Stimulated activated CD4-positive, alpha-beta T cell treated with anti-CD3 and anti-CD28 coated beads, Interleukin-2, amount 100 ng/mL, for 48 hours (primary cell): ENCODE data around the gene SKP1.

Source experiments
- DNase-seq, 2 donors: peaks; one replicate each; pipeline ENCODE4 v3.0.0-alpha.2; 2020

The SKP1 gene

DNA sequence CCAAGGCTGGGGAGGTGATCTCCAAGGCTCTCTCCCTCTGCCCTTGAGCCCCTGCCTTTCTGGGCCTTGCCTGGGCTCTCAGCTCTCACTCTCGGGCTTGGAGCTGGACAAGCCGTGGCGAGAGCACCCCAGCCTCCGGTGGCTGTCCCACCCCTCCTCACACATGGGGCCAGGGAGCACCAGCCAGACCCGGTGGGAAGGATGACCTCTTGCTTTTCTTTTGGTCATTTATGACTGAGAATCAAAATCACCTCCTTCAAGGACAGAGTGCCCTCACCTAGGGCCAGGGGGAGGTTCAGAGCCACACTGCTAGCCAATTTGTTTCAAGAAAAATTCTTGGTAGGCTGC lies 48.1 kb downstream of the SKP1 start:
- no peak for DNase-seq

DNA sequence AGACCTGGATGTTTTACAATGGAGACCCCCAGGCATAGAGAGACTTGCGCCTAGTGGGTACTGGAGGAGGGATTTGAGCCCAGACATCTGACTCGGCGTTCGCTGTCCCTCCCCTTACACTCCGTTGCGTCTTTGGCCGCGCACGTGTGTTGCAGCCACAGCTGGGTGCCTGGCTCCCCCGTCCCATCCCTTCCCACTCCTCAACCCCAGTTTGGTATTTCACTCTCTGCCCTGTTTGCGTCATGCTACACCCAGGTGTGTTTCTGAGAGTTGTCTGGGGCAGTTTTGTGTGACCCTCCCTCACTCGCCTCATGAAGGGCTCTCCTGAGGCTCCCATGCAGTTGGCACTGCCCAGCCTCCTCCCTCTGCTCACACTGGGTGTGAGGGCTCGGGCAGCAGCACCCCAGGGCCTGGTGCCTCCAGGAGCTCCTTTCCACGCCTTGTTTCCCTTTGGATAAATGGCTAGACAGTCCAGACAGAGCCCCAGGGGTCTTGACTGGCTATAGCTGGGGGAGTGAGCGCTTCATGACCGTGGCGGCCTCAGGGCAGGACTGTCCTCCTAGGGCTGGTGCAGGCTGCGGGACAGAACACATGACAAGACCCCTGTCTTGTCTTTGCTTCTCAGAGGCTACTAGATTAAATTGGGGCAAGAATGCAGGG lies 48.6 kb downstream of the SKP1 start:
- DNase-seq: no peak

DNA sequence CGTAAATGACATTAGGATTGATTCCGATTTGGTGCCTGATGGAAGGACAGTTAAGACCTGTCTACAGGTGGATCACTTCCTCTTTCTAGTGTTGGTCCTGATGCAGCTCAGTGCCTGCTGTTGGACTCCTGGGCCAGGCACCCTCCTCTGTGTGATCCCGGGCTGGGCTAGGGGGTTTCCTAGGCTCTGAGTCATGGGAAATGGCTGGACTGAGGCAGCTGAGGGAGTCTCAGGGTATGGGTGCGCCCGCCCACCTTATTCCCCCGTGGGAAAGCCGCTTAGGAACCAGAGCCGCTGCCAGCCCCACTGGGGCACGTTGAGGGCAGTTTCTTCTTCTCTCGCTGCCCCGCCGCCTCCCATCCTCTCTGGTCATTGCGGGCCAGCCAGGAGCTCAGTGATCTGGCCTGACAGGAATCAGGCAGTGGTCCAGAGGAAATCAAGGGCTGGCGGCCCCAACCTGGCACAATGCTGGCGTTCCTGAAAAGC lies 49.3 kb downstream of the SKP1 start:
- DNase-seq: no peak

DNA sequence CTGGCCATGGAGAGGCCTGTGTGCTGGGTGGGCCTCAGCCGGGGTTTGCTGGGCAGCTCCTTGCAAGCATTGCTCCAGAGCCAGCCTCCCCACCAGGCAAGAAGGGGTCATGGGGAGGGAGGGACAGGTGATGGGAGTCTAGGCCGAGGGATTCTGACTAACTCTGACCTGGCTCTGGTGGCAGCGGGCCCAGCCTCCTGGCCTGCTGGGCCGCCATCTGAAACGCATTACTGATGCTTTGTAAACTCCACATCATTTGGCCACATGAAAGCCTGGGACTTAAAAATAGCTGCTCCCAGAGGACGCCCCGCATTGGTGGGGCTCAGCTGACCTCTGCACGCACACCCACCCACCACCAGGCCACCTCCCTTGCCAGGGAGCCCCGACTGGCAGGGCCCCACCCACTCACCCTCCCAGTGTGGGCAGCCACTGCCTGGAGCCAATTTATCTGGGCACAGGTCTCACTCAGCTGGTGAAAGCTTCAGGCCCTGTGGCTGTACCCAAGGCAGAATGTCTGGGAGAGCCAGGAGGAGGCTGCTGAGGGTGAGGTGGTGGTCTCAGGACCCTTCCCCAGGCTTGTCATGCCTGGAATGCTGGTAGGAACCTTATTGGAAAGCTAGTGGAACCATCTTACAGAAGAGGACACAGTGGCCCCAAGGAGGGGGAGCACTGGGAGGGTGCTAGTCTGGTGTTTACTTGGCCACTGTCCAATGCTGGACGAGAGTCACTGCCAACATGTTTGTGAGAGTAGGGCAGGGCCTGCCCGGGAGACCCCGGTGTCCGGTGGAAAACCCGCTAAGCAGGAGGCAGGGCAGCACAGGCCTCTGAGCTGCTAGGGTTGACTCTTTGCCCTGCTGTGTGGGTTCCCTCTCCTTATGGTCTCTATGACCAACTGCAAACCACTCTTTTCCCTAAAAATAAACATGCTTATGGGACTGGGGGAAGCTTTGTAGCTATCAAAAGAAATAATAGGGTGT lies 51.4 kb downstream of the SKP1 start:
- DNase-seq: no peak

DNA sequence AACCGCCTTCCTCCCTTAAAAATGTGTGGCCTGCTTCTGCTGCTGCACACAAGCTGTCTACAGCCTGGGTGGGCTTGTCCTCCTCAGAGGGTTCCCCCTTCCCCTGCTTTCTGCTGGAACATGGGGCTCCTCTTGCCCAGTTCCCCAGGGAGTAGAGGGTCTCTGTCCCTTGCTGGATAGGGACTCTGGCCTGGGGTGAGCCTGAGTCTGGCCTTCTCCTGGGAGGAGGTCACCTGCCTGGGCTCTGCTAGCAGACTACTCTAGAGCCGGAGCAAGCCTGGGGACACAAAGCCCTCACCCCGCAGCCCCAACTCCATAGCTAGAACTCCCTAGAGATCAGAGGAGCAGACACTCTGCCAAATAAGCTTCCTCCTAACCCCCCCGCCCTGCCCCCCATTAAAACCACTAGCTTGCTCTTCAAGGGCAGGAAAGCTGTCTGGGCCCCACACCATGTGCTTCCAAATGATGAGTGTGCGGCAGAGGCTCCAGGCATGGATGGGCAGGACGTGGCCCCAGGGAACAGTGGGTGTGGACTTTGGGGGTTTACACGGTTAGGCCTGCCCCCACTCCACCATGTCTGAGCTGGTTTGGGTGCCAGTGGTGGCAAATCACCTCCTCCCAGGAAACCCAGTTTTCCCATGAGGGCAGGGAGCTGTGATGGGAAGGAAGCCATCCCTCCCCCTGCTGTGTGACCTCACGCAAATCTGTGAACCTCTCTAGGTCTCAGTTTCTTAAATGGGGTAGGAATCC lies 52.3 kb downstream of the SKP1 start:
- DNase-seq: no peak

DNA sequence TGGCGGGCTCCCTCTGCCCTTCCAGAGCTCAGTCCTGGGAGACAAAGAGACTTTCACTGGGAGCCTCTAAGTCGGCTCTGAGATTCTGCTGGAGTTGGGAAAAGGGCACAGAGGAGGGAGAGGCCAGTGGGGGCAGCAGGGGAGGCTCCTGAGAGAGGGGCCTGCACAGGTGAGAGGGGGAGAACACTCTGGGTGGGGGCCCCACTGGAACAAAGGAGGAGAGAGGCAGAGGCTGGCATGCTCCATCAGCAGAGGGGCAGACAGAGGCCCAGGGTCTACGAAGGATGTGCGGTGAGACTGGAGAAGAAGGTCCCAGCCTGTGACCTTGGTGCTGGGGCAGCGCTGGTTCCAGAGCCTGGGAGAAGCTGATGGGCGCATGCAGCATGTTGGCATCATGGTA lies 53.4 kb downstream of the SKP1 start:
- no peak for DNase-seq

DNA sequence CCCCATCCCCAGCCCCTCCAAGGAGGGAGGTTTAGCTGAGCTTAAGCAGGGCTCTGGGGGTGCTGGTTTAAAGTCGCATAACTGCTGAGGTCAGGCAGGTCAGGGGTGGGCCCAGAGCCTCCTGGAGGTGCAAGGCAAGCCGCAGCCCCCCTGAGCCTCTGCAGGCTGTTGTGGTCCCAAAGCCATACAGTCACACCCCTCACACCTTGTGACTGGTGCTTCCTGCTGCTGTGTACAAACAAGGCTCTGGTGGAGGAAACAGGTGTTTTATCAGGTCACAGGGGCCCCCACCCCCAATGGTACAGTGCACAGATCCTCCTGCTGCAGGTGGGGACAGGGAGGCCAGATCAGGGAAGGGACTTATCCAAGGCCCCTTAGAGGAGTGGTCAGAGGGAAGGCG lies 54.2 kb downstream of the SKP1 start:
- DNase-seq: no peak

DNA sequence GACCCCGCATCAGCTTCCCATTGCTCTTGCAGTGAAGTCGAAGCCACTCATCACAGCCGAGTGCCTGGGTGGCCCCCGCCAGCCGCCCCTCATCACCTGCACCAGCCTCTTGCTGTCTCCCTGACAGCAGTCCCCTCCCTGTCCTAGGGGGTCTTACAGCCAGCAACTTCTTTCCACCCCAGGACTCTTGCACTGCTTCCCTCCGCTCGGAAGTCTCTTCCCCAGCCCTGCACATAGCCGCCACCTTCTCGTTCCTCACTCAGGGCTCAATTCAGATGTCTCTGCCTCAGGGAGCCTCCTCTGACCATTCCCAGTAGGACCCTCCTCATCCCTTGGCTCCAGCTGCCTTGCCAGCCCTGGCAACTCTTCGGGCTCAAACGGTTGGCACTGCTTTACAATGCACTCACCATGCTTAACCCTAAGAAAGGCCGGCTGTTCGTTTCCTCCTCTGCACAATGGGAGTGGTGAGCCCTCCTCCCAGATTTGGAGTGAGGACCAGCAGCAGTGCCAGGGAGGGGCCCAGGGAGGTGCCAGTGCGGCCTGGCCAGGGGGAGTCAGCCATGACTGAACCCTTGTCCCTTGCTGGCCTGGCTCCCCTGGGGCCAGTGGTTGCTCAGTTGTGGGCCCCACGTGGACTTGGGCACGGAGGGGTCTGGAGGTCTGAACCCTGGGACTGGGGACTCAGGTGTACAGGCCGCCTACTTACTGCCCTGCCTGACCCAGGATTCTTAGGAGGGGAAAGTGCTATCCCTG lies 56.2 kb downstream of the SKP1 start:
- no peak for DNase-seq

DNA sequence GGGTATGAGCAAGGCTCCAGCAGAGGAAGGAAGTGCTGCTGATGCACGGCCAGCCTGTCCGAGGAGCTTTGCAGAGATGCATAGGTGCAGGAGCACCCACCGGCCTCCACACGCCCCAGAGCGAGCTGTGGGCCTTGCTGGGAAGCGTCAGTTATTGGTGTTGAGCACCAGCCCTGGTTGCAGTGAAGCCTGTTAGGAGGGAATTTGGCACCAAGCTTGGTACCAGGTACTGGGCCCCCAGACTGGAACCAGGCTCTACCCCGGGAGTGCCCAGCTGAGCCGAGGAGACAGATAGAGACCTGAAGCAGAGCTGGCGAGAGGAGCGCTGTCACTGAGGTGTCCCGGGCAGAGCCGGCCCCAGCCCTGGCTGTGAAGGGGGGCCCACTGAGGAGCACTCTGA lies 57.0 kb downstream of the SKP1 start:
- no peak for DNase-seq

DNA sequence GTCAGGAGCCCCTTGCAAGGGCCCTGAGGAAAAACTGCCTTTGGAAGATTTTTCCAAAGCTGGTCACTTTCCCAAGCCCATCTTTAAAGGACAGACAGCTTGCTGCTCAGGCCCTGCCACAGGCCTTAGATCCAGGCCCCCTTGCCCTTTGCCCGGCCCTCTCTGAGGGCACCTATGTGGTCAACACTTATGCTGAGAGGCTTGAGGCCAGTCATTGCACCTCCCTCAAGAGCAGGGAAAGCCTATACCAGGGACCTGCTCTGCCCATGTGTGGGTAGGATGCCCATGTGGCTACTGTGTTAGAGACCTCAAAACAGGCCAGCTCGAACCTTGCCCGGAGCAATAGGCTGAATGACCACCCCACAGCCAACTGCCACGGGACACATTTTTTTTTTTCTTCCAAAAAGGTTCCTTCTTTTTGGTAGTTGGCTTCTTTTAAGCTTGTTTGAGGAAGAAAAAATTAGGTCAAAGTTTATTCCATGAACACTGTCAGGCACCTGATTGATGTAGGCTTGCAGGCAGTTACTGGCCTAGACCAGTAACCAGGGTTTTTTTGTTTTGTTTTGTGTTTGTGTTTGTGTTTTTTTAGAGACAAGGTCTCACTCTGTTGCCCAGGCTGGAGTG lies 58.4 kb downstream of the SKP1 start:
- DNase-seq: no peak

DNA sequence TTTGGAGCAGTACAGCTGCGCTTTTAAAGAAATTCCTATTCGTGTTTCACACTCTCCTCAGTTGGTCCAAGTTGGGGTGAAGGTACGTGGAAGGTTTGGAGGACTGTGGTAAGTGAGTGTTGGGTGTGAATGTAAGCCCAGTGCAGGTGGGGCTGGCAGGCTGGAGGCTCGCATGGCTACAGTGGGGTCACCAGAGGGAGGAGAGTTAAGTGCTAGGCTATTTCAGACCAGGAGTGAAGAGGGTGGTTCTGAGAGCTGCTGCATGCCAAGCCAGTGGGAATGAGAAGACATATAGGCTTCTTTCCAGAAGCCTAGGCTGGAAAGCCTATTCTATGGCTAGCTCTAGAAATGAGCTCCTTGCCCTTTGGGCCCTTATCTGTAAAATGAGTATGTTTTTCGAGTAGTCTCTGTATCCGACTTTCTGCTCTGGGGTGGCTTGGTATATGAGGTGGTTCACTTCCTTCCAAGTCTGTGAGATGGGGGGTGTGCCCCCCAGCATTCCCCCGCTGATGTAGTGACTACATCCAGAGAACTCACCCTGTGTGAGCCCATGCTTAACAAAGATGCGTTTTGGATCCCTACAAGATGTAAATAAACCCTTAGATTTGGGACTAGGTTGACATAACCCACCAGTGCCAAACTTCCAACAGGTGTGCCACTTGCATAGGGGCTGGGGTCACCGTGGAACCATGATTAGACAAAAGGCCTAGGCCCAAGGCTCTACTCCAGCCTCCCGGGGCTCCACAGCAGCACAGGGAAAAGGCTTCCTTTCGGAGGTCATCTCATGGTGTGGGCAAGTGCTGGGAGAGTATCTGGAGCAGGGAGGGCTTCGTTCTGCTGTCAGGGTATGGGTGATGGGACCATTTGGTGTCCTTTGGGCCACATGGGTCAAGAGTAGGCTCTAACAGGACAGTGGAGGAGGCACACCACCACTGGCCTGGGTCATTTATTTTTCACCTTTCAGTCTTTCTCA lies 59.7 kb downstream of the SKP1 start:
- DNase-seq: no peak

DNA sequence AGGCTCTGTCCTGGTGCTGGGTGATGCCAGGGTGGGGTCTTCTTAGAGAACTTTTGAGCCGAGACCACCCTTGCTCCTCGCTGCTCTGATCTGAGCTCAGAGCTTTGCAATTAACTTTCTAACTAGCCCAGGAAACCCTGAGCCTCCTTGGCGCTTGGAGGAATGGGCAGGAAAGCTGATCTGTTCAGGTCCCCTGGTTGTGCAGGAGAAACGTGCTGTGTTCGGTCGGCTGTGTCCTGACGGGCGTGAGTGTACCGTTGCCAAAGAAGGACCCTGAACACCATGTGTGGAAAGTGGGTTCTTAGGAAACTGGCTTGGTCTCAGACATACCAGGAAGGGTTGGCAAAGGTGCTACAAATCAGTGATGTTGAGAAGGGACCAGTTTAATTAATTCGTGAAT lies 60.5 kb downstream of the SKP1 start:
- DNase-seq: no peak

DNA sequence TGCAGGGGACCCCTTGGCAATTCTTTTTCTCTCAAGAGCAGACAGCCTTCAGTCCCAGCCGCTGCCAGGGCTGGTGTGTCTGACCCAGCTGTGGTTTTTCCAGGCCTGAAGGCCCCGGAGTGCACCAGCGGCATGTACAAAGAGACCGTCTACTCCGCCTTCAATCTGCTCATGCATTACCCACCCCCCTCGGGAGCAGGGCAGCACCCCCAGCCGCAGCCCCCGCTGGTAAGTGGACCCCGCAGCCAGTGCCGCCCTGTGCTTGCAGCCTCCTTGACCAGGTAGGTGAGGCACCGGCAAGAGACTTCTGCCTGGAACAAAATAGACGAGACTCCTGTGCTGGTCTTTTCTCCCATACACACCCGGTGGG lies 61.0 kb downstream of the SKP1 start:
- no peak for DNase-seq

DNA sequence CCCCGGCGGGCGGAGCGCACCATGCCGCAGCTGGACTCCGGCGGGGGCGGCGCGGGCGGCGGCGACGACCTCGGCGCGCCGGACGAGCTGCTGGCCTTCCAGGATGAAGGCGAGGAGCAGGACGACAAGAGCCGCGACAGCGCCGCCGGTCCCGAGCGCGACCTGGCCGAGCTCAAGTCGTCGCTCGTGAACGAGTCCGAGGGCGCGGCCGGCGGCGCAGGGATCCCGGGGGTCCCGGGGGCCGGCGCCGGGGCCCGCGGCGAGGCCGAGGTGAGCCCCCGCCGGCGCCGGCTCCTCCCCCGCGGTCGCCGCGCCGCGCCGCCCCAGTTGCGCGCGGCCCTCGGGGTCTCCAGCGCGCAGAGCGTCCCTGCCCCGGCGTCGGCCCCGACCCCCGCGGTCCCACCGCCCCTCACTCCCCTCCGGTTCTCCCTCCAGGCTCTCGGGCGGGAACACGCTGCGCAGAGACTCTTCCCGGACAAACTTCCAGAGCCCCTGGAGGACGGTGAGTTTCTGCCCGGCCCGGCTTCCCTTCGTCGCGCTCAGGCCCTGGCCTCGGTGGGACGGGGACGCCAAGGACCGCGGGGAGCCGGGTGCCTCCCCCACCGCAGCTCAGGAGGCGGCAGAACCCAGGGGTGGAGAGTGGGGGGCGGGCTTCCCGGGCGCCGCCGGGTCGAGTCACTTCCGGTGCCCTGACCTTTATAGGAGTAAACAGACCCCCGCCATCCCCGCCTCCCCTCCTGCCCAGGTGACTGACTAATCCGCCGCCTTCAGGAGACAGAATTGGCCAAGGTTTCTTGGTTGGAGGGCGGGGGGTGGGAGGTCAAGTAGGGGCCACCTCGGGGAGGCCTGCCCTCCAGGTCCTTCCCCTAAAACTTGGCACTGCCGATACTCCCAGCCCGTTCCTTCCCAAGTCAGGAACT lies 61.6 kb downstream of the SKP1 start:
- no peak for DNase-seq

DNA sequence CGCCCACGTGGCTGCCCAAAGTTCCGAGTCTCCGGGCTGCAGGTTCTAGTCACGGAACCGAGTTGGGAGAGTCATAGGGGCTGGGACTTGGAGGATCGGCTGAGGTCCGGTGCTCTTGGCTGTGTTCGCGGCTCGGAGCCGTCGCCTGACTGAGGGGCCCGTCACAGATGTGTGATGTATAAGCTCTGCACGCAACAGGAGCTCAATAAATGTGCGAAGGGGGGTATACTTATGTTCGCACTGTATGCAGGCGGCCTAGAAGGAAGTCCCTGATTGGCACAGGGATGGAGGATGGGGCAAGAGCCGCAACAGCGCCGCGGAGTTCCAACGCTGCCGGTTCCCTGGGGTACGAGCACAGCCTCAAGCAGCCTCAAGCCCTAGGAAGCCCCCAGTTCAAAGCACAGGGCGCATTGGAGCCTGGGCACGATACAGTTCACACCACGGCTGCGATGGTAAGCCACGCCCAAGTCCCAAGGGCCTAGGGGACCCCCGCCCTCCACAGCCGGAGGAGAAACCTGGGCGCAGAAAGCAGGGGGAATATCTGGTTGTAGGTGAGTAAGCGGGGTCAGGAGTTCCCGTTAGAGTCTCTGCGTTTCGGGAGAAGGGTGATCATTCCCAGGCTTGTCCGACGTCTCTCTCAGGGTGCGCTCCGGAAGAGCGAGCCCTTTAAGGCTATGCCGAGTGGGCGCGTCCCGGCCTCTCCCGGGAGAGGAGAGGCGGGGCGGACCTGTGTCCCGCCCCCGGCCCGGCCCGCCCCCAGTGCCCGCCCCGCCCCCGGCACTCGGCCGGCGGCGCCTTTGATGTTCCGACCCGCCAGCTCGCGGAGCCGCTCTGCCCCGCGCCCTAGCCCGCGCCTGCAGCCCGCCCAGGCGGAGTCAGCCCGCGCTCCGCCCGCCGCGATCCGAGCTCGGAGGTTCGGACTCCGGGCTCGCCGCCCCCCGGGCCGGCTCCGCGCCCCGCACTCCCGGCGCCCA lies 62.6 kb downstream of the SKP1 start, which contains the start of gene TCF7:
Gene TCF7 (plus strand): TSS at position 780 of the 974 bp plus-strand sequence. CDS start 226 bp downstream, outside the sequence.
- DNase-seq: peak; percentile 59 to 72

DNA sequence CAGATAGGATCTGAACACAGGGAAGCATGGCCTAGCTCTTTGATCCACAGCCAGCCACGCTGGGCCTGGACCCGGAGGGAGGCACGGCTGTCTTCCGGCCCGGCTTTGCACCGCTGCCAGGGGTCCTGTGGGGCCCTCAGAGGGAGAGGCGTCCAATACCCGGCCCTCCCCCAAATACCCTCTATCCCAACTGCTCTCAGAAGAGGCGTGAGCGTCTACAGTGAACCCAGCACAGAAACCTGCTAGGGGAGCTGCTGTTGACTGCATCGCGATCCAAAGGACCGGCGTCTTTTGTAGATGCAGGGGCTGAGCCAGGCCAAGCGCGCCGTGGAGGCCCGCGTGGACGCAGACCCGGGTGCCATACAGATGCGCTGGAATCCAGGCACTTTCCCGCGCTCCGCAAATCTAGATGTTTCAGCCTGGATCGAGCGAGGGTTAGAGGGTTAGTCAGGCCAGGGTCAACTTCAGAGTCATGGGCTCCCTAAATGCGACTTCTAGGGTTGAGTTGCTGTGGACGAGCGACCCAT lies 63.3 kb downstream of the SKP1 start:
- DNase-seq: no peak

DNA sequence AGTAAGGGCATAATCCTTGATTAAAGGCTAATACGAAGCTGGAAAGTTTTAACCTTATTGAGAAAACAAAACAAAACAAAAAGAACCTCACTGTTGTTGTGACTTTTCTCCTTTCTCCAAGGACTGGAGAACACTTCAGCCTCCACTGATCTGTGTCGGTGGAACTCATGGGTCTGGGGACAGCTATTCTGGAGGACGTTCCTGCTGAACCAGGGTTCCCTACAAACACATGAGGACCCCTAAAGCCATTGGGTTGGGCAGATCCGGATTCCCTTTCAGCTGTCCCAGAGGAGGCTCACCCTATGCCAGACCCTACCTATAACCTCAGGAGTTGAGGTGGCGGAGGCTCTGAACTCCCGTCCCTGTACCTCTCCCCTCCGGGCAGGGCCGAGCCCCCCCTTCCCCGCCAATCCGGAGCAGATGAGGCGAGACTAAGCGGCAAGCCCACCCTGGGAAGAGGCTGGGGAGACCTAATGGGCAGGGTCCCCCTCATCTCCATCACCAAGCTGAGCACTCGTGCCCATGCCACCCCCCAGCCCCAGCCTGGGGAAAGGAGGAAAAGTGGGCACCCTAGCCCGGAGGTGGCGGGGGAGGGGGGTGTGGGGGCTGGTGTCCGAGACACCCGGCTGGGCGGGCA lies 63.9 kb downstream of the SKP1 start:
- no peak for DNase-seq
